Activated naive CD4-positive, alpha-beta T cell treated with Interleukin-2 at 50 U/mL for 16 hours (primary cell): ENCODE results near the gene TMED5.

Source experiments
- DNase-seq: peaks from one replicate; pipeline ENCODE4 v3.0.0-alpha.2; 2020

Gene TMED5

GRCh38 chr1:93120614-93121013, 59.6 kb downstream of the TMED5 start:
- no peak for DNase-seq

DNA sequence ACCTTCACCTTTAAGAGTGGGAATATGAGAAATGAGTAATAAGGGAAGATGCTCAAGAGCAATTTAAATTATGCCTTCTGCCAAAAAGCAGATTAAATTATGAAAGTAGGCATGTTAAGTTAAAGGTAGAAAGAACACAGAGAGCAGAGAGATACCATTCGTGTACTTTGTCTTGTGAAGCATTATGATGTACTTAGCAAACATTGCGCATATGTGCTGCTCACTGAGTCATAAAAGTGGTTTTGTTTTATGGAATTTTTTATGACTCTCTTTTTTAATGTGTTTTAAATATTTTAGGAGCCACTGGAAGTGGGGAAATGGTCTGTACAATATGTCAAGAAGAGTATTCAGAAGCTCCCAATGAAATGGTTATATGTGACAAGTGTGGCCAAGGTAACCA, 65.8 kb downstream of the TMED5 start:
- DNase-seq = no peak

GRCh38 chr1:93113127-93113526, 67.1 kb downstream of the TMED5 start:
- DNase-seq = no peak

DNA sequence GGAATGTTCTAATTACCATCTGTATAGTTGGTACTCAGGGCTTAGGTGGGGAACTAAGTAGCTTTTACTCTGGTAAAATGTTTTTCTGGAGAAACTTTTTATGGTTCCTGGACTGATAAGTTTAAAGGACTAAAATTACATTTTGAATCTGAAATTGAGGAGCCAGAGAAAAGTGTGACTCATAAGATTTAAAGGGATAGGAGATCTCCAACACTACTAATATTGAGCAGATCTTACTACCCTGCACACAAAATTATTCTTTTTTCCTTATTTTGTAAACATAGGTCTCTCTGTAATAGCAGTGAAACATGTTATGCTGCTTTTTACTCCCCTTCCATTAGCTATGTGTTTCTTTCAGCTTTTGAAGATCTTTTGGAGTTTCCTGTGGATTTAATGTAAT, 68.7 kb downstream of the TMED5 start:
- DNase-seq = no peak

DNA sequence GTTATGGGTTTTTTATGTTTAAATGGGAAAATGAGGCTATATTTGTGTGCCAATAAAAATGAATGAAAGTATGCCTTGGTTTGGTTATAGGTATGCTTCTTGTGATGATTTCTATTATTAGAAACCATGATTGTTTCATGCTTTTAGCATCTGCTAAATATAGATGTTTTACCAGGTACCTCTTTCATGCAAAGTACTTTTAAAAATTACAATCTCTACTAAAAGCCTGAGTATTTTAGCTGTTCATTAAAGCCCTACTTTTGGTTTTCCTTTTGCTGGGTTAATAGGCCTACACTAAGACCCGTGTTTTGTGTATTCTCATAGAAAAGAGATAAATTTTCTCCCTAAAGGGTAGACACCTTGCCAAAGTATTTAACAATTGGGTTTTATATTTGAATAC, 69.1 kb downstream of the TMED5 start:
- no peak for DNase-seq

GRCh38 chr1:93109578-93109977, 70.6 kb downstream of the TMED5 start:
- DNase-seq = no peak

GRCh38 chr1:93108335-93108734, 71.9 kb downstream of the TMED5 start:
- no peak for DNase-seq

DNA sequence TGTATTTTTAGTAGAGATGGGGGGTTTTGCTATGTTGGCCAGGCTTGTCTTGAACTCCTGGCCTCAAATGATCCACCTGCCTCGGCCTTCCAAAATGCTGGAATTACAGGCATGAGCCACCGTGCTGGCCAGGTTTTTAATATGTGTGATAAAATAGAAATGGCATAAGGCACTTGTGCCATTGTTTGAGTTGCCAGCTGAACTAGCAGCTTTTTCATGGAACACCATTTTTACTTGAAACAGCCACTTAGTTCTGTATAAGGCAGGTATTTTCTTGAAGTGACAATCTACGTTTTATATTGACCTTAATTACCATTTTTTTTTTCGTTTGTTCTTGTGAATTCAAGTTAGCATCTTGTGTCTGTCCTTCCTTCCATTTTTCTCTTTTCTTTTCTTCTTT, 72.8 kb downstream of the TMED5 start:
- no peak for DNase-seq

GRCh38 chr1:93106226-93106625, 74.0 kb downstream of the TMED5 start:
- no peak for DNase-seq

DNA sequence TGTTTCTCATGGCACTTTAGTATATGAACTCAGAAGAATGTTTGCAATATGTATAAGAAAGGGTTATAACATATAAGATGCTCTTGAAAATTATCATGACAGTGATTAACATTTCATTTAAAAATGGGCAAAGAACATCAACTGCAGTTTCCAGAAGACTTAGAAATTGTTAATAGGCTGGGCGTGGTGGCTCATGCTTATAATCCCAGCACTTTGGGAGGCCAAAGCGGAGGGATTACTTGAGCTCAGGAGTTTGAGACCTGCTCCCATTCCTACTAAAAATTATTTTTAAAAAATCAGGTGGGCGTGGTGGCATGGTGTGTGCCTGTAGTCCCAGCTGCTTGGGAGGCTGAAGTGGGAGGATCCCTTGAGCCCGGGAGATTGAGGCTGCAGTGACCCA, 78.1 kb downstream of the TMED5 start:
- DNase-seq = no peak
